Measurements from ENCODE around the gene EIF2AK3.

- TF ChIP-seq REST (tag by site-specific recombination; IDR thresholded peaks at IDR 0.05) (no peak), GLI2 (tag by site-specific recombination; IDR thresholded peaks at IDR 0.05; ENCODE audit: borderline replicate concordance, low read depth) (no peak), ZBTB20 (tag by site-specific recombination; IDR thresholded peaks at IDR 0.05) (no peak), ZNF449 (tag by site-specific recombination; IDR thresholded peaks at IDR 0.05) (no peak), ZNF202 (tag by site-specific recombination; IDR thresholded peaks at IDR 0.05; ENCODE audit: borderline replicate concordance) (no peak), ZNF10 (tag by site-specific recombination; IDR thresholded peaks at IDR 0.05) (no peak), CTCF (tag by site-specific recombination; IDR thresholded peaks at IDR 0.05) (no peak), ZNF24 (tag by site-specific recombination; IDR thresholded peaks at IDR 0.05) (no peak), ZNF354C (tag by site-specific recombination; IDR thresholded peaks at IDR 0.05; ENCODE audit: borderline replicate concordance, low read depth) (no peak), ZNF707 (tag by site-specific recombination; IDR thresholded peaks at IDR 0.05) (no peak), SALL2 (tag by site-specific recombination; IDR thresholded peaks at IDR 0.05; ENCODE audit: borderline replicate concordance) (no peak), ZFP69B (tag by site-specific recombination; IDR thresholded peaks at IDR 0.05) (no peak), ZNF19 (tag by site-specific recombination; IDR thresholded peaks at IDR 0.05; ENCODE audit: low read depth) (no peak), ZNF280D (tag by site-specific recombination; IDR thresholded peaks at IDR 0.05) (no peak)
Measured at GRCh38 chr2:88574445-88574844, 52.8 kb downstream of the EIF2AK3 start.
